ENCODE results near the gene ZNF253. TPM values are rescaled to one million over a fixed set of nuclear protein-coding genes. Genes with fewer than 3 reads are reported as not detected.

Gene ZNF253
- total and polyA plus RNA-seq, 9 of the 15 experiments (the other 6 are each of a cell fraction or from before 2014, with no cell fraction given): 4.0 to 14.4 (median 7.5) TPM

DNA sequence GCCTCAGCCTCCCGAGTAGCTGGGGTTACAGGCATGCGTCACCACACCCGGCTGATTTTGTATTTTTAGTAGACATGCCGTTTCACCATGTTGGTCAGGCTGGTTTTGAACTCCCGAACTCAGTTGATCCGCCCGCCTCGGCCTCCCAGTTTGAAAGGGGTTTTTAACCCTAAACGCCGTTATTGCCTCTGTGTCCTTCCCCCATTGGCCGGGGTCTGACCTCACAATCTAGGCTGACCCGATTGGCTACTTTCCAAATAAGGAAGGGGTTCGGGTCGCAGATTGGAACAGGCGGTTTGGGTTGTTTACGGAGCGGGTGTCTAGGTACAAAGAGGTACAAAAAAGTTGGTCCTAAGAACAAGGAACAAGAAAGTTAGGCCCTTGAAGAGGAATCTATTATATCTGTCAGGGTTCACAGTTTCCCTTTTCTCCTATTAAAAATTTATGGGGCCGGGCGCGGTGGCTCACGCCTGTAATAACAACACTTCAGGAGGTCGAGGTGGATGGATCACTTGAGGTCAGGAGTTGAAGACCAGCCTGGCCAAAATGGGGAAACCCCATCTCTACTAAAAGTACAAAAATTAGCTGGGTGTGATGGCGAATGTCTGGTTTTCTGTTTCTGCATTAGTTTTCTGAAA lies 1.0 kb downstream of the ZNF253 start:
- Histone ChIP-seq H3K4me2 (ENCODE audit: insufficient read depth, low read length) (peak overlapping the region; percentile 91), H3K27ac (ENCODE audit: extremely low read depth, low read depth, low read length) (peak overlapping the region; percentile 94), H3K9ac (ENCODE audit: insufficient read depth in 1 of 2, low read depth in 2 of 2, low read length in 2 of 2) (peak overlapping the region; percentile 92 to 99), H3K9me1 (ENCODE audit: control insufficient read depth, insufficient read depth, low read length) (no peaks in the 10 kb centered on the region), H2AFZ (ENCODE audit: low read depth, low read length) (peak overlapping the region; percentile 95; the same call in 1 of the 2 replicates), H3K4me1 (replicated peaks in 1 of 2; ENCODE audit: control insufficient read depth in 2 of 2, insufficient read depth in 2 of 2, low read length in 2 of 2) (peaks cover 0 to 4% of the 10 kb centered on the region in 2 experiments; a peak in 2 of 5 replicates), H3K4me3 (peak overlapping the region; percentile 75), H3K36me3 (ENCODE audit: control insufficient read depth, insufficient read depth, low read length) (no peaks in the 10 kb centered on the region), H3K79me2 (ENCODE audit: control insufficient read depth, insufficient read depth, low read length) (peaks cover 56% of the 10 kb centered on the region), H3K9me3 (replicated peaks; ENCODE audit: control insufficient read depth, insufficient read depth, low read depth, low read length) (0 out of 2 replicates have a peak, but pooled peaks cover 2% of the 10 kb centered on the region), H4K20me1 (replicated peaks; ENCODE audit: control insufficient read depth, insufficient read depth, low read length) (no peaks in the 10 kb centered on the region), H3K27me3 (ENCODE audit: control insufficient read depth in 2 of 2, insufficient read depth in 2 of 2, low read length in 2 of 2) (no peaks in the 10 kb centered on the region)
- DNase-seq (ENCODE audit: extremely low read depth in 1 of 4, low spot score in 3 of 4) (peak; percentile 53 to 74 (median 68)), FAIRE-seq (peak; percentile 23), ATAC-seq (peak; percentile 35)
- BruUV-seq (replicated peaks): no TSS peak
- WGBS (ENCODE audit: insufficient coverage, low coverage, missing lambda C conversion rate): under 1% methylated on average over 23 of the region's 23 CpGs
- POLR2A ChIA-PET: interaction anchor here (0.8 to 2.5 kb wide), 4 partner anchors 9 to 91 kb away, joined by 3 to 16 read pairs (median 7); partner anchors contain the start of gene ZNF93
- CTCF ChIA-PET (ENCODE audit: low intra/inter-chr PET ratio): no interaction called here
- in situ Hi-C loops (cut with MboI): no loop called here
- intact Hi-C loops (cut with micrococcal nuclease): loop anchor here (1.0 to 10.0 kb wide), 3 partner anchors 35 to 199 kb away; partner anchors contain the start of gene ZNF101
- TF ChIP-seq MYC (IDR thresholded peaks at IDR 0.05; ENCODE audit: low read depth, low read length) (0 out of 2 replicates have a peak, but pooled peaks have one; percentile 12), MYC (CRISPR knock-in tag; IDR thresholded peaks at IDR 0.05; ENCODE audit: borderline replicate concordance, low read depth) (no peak), NFE2 (IDR thresholded peaks at IDR 0.05; ENCODE audit: low read depth) (no peak), KDM1A (IDR thresholded peaks at IDR 0.05) (no peak; a peak in 1 of 4 replicates), ATF1 (CRISPR knock-in tag; IDR thresholded peaks at IDR 0.05) (no peak), ATF1 (tag; IDR thresholded peaks at IDR 0.05) (peak; percentile 17; the same call in 1 of the 2 replicates), SMAD1 (IDR thresholded peaks at IDR 0.05; ENCODE audit: low read depth, low read length, partially characterized antibody) (no peak), SPI1 (IDR thresholded peaks at IDR 0.05; ENCODE audit: borderline replicate concordance, low read depth, low read length) (peak; percentile 51; the same call in 1 of the 2 replicates), ARID1B (IDR thresholded peaks at IDR 0.05) (0 out of 2 replicates have a peak, but pooled peaks have one; percentile 19), ZEB2 (IDR thresholded peaks at IDR 0.05) (no peak), KLF10 (CRISPR knock-in tag; IDR thresholded peaks at IDR 0.05) (no peak), ZNF232 (CRISPR knock-in tag; IDR thresholded peaks at IDR 0.05) (no peak)
- TF ChIP-seq, protein P1, sequence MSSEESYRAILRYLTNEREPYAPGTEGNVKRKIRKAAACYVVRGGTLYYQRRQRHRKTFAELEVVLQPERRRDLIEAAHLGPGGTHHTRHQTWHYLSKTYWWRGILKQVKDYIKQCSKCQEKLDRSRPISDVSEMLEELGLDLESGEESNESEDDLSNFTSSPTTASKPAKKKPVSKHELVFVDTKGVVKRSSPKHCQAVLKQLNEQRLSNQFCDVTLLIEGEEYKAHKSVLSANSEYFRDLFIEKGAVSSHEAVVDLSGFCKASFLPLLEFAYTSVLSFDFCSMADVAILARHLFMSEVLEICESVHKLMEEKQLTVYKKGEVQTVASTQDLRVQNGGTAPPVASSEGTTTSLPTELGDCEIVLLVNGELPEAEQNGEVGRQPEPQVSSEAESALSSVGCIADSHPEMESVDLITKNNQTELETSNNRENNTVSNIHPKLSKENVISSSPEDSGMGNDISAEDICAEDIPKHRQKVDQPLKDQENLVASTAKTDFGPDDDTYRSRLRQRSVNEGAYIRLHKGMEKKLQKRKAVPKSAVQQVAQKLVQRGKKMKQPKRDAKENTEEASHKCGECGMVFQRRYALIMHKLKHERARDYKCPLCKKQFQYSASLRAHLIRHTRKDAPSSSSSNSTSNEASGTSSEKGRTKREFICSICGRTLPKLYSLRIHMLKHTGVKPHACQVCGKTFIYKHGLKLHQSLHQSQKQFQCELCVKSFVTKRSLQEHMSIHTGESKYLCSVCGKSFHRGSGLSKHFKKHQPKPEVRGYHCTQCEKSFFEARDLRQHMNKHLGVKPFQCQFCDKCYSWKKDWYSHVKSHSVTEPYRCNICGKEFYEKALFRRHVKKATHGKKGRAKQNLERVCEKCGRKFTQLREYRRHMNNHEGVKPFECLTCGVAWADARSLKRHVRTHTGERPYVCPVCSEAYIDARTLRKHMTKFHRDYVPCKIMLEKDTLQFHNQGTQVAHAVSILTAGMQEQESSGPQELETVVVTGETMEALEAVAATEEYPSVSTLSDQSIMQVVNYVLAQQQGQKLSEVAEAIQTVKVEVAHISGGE (CRISPR knock-in tag; IDR thresholded peaks at IDR 0.05): no peak
- TF ChIP-seq, protein P2, sequence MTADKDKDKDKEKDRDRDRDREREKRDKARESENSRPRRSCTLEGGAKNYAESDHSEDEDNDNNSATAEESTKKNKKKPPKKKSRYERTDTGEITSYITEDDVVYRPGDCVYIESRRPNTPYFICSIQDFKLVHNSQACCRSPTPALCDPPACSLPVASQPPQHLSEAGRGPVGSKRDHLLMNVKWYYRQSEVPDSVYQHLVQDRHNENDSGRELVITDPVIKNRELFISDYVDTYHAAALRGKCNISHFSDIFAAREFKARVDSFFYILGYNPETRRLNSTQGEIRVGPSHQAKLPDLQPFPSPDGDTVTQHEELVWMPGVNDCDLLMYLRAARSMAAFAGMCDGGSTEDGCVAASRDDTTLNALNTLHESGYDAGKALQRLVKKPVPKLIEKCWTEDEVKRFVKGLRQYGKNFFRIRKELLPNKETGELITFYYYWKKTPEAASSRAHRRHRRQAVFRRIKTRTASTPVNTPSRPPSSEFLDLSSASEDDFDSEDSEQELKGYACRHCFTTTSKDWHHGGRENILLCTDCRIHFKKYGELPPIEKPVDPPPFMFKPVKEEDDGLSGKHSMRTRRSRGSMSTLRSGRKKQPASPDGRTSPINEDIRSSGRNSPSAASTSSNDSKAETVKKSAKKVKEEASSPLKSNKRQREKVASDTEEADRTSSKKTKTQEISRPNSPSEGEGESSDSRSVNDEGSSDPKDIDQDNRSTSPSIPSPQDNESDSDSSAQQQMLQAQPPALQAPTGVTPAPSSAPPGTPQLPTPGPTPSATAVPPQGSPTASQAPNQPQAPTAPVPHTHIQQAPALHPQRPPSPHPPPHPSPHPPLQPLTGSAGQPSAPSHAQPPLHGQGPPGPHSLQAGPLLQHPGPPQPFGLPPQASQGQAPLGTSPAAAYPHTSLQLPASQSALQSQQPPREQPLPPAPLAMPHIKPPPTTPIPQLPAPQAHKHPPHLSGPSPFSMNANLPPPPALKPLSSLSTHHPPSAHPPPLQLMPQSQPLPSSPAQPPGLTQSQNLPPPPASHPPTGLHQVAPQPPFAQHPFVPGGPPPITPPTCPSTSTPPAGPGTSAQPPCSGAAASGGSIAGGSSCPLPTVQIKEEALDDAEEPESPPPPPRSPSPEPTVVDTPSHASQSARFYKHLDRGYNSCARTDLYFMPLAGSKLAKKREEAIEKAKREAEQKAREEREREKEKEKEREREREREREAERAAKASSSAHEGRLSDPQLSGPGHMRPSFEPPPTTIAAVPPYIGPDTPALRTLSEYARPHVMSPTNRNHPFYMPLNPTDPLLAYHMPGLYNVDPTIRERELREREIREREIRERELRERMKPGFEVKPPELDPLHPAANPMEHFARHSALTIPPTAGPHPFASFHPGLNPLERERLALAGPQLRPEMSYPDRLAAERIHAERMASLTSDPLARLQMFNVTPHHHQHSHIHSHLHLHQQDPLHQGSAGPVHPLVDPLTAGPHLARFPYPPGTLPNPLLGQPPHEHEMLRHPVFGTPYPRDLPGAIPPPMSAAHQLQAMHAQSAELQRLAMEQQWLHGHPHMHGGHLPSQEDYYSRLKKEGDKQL (CRISPR knock-in tag; IDR thresholded peaks at IDR 0.05; ENCODE audit: borderline replicate concordance): no peak

Data from K562 (cell line).